Upper lobe of right lung (tissue), 1 donor: Measurements from ENCODE around the gene GFPT1. TPM values are rescaled to one million over a fixed set of nuclear protein-coding genes. Genes with fewer than 3 reads are reported as not detected.

Experiments
- ATAC-seq: fragments of 200-7000 bp; cut with Tn5 transposase; one replicate; pipeline ENCODE4 v1.9.1; 2020; ENCODE audit warnings: mild to moderate bottlenecking, moderate library complexity
- DNase-seq: peaks from one replicate; pipeline ENCODE4 v3.0.0-alpha.2; 2020
- H3K27ac ChIP-seq: fragments of 200-600 bp; one replicate; pipeline ENCODE4 v1.8.0; 2022
- H3K27me3 ChIP-seq: fragments of 200-600 bp; one replicate; pipeline ENCODE4 v1.8.0; 2022; ENCODE audit warnings: mild to moderate bottlenecking
- H3K36me3 ChIP-seq: fragments of 200-600 bp; one replicate; pipeline ENCODE4 v1.8.0; 2022
- H3K4me1 ChIP-seq: fragments of 200-600 bp; one replicate; pipeline ENCODE4 v1.8.0; 2022
- H3K4me3 ChIP-seq: fragments of 200-600 bp; one replicate; pipeline ENCODE4 v1.8.0; 2022; ENCODE audit warnings: mild to moderate bottlenecking
- H3K9me3 ChIP-seq: fragments of 200-600 bp; one replicate; pipeline ENCODE4 v1.8.0; 2022
- intact Hi-C: fragments of 100-400 bp; cut with DNase I; formaldehyde crosslinking; loops from one replicate; pipeline ENCODE4 v1.11.0; 2022
- total RNA-seq: library from RNA; stranded (reverse); fragmentation: NEBNext Ultra II Directional; extraction: Animal tissue kit (Norgen Biotek cat#: 25700); gene quantifications from one replicate; pipeline ENCODE4 v1.2.1, GENCODE V29; 2021
- TF ChIP-seq, protein P1 (sequence below): fragments of 200-600 bp; IDR thresholded peaks from one replicate; pipeline ENCODE4 v1.8.0; 2022; ENCODE audit warnings: antibody characterized with exemption
- donor health status: DM: no; HTN: yes; CAD: no; lungs with severe emphysema.

The GFPT1 gene
- total RNA-seq, 1 donor from 2014 or later: 68.2 TPM

DNA sequence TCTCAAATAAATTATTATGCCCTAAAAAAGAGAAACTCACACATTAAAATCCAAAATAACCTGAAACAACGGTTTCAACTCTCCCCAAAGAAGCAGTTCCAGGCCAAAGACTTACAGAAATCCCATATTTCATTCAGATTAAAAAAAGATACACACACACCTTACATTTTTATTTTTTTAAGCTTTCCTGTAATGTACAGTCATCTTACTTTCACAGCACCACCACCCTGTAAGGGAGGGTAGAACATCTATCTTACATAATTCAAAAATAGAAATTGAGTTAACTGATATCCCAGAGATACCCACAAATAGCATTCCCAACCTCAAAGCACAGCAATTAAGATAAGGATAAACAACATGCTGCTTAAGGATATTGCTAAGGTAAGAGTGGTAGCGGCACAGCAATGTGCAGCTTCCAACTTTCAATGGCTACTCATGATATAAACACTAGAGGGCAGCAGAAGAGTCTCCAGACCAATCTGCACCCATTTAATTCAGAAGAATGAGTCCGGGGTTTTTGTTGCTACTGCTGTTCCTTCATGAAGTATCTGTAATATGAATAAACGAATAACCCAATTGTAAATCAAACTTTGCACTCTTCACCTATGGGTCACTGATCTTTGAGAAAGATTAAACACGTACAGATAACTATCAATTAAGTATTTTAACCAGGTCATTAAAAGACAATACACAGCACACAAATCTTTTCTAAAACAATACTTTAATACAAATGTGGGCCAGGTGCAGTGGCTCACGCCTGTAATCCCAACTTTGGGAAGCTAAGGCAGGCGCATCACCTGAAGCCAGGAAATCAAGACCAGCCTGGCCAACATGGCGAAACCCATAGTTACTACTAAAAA is 11.3 kb downstream of the GFPT1 start:
- peak; percentile 86 for ATAC-seq
- peaks cover 11% of the 10 kb centered on the region for H3K4me1 ChIP-seq
- H3K9me3 ChIP-seq: no peaks in the 10 kb centered on the region
- H3K27me3 ChIP-seq: no peaks in the 10 kb centered on the region
- no peak for DNase-seq
- no peak overlapping the region for H3K27ac ChIP-seq
- TF ChIP-seq, protein P1, sequence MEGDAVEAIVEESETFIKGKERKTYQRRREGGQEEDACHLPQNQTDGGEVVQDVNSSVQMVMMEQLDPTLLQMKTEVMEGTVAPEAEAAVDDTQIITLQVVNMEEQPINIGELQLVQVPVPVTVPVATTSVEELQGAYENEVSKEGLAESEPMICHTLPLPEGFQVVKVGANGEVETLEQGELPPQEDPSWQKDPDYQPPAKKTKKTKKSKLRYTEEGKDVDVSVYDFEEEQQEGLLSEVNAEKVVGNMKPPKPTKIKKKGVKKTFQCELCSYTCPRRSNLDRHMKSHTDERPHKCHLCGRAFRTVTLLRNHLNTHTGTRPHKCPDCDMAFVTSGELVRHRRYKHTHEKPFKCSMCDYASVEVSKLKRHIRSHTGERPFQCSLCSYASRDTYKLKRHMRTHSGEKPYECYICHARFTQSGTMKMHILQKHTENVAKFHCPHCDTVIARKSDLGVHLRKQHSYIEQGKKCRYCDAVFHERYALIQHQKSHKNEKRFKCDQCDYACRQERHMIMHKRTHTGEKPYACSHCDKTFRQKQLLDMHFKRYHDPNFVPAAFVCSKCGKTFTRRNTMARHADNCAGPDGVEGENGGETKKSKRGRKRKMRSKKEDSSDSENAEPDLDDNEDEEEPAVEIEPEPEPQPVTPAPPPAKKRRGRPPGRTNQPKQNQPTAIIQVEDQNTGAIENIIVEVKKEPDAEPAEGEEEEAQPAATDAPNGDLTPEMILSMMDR: peak; percentile 73
- intact Hi-C loops: no loop called here
- H3K36me3 ChIP-seq: peaks cover 22% of the 10 kb centered on the region
- no peak overlapping the region for H3K4me3 ChIP-seq

DNA sequence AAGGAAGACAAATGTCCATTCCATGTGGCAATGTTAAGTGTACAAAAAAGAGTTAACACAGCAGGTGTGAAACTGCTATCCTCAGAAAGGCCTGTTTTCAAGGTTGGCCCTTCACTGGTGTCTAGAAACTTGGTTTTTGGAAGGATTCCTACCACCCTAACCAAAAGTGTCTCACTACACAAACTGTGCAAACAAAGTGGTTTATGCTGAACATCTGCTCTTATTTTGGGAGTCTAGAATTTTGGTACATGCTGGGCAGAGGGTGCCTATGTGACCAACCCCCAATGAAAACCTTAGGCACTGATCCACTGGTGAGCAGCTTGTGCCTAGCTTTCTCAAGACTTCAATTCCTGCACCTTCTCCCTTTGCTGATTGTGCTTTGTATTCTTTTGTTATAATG is 14.3 kb downstream of the GFPT1 start:
- ATAC-seq (no peak), DNase-seq (no peak)
- Histone ChIP-seq H3K9me3 (no peaks in the 10 kb centered on the region), H3K4me1 (peaks cover 5% of the 10 kb centered on the region), H3K4me3 (no peak overlapping the region), H3K27me3 (no peaks in the 10 kb centered on the region), H3K27ac (no peak overlapping the region), H3K36me3 (peaks cover 52% of the 10 kb centered on the region)
- TF ChIP-seq, protein P1: no peak
- intact Hi-C loops: no loop called here

DNA sequence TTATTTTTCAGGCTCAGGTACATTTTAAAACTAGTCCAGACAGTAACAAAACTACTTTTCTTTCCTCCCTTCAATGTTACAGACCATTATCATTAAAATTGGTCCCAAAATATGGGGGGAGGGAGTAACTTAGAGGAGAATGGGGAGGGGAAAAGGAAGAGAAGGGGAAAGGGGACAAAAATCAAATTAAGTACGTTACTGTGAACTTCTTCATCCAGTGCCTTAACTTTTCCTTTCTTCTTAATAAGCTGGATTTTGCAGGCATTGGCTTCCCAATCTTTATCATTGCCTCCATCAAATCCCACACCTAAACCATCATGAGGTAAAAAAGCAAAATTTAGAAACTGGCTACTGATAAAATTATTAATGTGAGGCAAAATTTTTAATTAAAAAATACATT is 17.2 kb downstream of the GFPT1 start:
- TF ChIP-seq, protein P1: no peak
- H3K4me1 ChIP-seq: no peaks in the 10 kb centered on the region
- ATAC-seq (no peak), DNase-seq (no peak)
- intact Hi-C loops: no loop called here
- no peaks in the 10 kb centered on the region for H3K27me3 ChIP-seq
- peaks cover 81% of the 10 kb centered on the region for H3K36me3 ChIP-seq
- no peak overlapping the region for H3K4me3 ChIP-seq
- H3K9me3 ChIP-seq: no peaks in the 10 kb centered on the region
- no peak overlapping the region for H3K27ac ChIP-seq

DNA sequence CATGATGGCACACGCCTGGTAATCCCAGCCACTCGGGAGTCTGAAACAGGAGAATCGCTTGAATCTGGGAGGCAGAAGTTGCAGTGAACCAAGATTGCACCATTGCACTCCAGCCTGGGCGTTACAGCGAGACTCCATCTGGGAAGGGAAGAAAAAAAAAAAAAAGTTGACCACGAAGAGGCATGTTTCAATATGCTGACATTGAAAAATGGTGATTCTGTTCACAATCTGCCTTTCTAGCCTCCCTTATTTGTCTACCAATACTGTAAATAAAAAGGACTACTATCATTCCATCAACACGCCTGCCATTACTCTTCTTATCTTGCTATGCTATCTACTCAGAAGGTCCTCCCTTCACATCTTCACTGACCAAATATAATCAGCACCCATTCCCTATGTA is 18.4 kb downstream of the GFPT1 start:
- DNase-seq: no peak
- no peak overlapping the region for H3K4me3 ChIP-seq
- H3K27ac ChIP-seq: no peak overlapping the region
- no peaks in the 10 kb centered on the region for H3K27me3 ChIP-seq
- peaks cover 88% of the 10 kb centered on the region for H3K36me3 ChIP-seq
- H3K9me3 ChIP-seq: no peaks in the 10 kb centered on the region
- no peaks in the 10 kb centered on the region for H3K4me1 ChIP-seq
- TF ChIP-seq, protein P1: no peak
- ATAC-seq: no peak
- intact Hi-C loops: no loop called here

DNA sequence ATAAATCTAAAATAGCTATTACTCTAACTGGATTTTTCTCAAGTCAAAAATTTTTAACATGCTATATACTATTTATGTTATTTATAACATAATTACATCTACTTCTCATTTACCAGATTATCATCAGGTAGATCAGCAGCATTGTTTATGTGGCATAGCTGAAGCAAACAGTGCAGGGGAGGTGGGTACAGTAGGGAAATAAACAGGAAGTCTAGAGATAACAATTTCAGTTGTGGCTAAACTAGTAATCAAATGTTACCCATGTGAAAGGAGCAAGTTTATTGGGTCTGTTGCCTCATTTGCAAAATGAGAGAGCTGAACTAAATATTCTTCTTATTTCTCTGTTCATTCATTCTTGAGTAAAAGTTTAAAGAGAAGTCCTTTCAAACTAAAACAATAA is 27.7 kb downstream of the GFPT1 start:
- Histone ChIP-seq H3K9me3 (no peaks in the 10 kb centered on the region), H3K4me3 (no peak overlapping the region), H3K27me3 (no peaks in the 10 kb centered on the region), H3K27ac (no peak overlapping the region), H3K4me1 (no peaks in the 10 kb centered on the region), H3K36me3 (peaks cover 100% of the 10 kb centered on the region)
- TF ChIP-seq, protein P1: no peak
- DNase-seq: no peak
- no peak for ATAC-seq
- intact Hi-C loops: no loop called here
